SK-N-MC (cell line): Measurements from ENCODE around the gene UQCRC1.

Experiments
- EZH2 ChIP-seq: fragments of 200-600 bp; sonication (generic); IDR thresholded peaks from one replicate; pipeline ENCODE4 v1.6.1; 2017; ENCODE audit warnings: antibody characterized with exemption
- FOXP2 ChIP-seq: optimal IDR thresholded peaks from 2 replicates; pipeline ENCODE3; 2011; ENCODE audit warnings: mild to moderate bottlenecking, moderate library complexity; ENCODE audit not compliant: insufficient read depth; ENCODE audit errors: extremely low read length, control extremely low read depth
- POLR2AphosphoS5 ChIP-seq: IDR thresholded peaks from 2 replicates; pipeline ENCODE4 v1.6.1; 2012; ENCODE audit warnings: mild to moderate bottlenecking, low read depth, low read length, borderline replicate concordance

DNA sequence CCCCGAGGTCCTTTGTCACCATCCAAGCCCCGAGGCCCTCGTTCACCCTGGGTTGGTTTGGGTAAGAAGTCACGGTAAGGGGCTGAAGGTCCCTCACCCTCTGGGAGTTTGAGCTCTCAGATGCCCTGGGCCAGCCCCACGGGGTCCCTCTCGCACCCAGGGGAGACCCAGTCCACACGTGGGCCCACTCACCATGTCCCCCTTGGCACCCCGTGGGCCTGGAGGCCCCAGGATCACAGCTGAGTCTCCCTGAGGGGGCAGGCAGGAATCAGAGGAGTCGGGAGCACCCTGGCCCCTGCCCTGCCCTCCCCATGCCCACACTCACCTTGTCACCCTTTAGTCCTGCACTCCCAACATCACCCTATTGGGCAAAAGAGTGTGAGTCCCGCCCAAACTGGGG is 40.0 kb downstream of the UQCRC1 start:
- TF ChIP-seq POLR2AphosphoS5 (no peak), FOXP2 (no peak), EZH2 (no peak)
